ENCODE measurements around the gene RDH11.
A peak's percentile ranks its signal among the peaks of the same experiment; 100 is the strongest.

DNA sequence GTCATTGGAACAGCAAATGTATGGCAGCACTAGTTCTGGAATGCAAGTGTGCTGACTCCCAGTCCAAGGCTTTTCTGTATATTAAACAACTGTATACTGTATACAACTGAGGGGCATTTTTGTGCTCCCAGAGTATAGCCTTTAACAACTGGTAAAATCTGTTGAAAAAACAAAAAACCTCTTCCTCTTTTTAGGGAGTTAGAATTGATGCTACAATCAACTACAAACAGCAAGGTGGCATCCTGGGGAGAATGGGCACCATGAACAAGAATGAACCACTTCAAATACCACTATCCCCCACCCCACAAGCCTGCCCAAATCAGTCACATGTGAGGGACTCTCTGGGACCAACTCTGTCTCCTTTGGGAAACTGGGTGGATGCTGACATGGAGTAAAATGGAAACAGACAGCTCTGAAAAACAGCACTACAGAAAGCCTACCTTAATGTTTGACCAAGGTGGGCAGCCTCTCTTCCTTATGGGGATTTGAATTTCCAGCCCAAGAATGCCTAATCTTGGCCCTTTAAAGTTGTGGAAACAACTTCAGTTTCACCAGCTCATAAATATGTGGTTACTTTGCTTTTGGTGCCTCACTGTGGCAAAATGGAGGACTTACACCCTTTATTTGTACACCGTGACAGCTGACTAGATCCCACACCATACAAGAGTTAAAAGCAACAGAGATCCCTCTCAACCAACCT is 28.7 kb downstream of the RDH11 start:
- no peak for TF ChIP-seq POLR2A (IDR thresholded peaks at IDR 0.05)
- TF ChIP-seq, protein P1, sequence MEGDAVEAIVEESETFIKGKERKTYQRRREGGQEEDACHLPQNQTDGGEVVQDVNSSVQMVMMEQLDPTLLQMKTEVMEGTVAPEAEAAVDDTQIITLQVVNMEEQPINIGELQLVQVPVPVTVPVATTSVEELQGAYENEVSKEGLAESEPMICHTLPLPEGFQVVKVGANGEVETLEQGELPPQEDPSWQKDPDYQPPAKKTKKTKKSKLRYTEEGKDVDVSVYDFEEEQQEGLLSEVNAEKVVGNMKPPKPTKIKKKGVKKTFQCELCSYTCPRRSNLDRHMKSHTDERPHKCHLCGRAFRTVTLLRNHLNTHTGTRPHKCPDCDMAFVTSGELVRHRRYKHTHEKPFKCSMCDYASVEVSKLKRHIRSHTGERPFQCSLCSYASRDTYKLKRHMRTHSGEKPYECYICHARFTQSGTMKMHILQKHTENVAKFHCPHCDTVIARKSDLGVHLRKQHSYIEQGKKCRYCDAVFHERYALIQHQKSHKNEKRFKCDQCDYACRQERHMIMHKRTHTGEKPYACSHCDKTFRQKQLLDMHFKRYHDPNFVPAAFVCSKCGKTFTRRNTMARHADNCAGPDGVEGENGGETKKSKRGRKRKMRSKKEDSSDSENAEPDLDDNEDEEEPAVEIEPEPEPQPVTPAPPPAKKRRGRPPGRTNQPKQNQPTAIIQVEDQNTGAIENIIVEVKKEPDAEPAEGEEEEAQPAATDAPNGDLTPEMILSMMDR (IDR thresholded peaks at IDR 0.05): peak in 5 of 6 experiments; percentile 30 to 93 (median 84)

All from thyroid gland (tissue), 4 donors.